GM18858 (cell line): ENCODE measurements around the gene GFPT1.
"Not testable (repeated sequence)": the region's sequence is repeated elsewhere in the genome, so short reads cannot be mapped to it uniquely, and the experiment has no call there.

Experiments used
- ATAC-seq: cut with Tn5 transposase; IDR thresholded peaks from one replicate; pipeline ENCODE4 v1.9.1; 2021; ENCODE audit not compliant: unreplicated experiment

GFPT1 gene

GRCh38 chr2:69386789-69387734 is at the start of gene GFPT1:
GFPT1 (minus strand) TSS chr2:69387227; CDS start chr2:69387071, 156 bp downstream.
- peak; percentile 72 for ATAC-seq

DNA sequence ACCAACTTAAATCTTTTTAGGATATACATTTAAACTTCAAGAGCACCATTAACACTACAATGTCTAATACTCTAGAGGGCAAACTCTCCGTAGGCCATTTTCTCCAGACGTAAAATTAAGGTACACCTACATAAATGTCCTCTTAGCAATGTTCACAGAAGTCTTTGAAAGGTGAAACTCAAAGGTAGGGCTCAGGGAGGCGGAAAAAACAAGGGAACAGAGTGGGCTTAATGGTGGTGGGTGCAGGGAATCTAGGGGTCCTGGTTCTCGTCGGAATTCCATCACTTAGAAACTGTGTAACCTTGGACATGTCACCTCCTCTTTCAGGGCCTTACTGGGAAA is 49.5 kb upstream of the GFPT1 start:
- no peak for ATAC-seq

GRCh38 chr2:69434753-69435152 is 47.7 kb upstream of the GFPT1 start:
- no peak for ATAC-seq

GRCh38 chr2:69429491-69430183 is 42.6 kb upstream of the GFPT1 start:
- ATAC-seq, result no peak

- ATAC-seq, result no peak
These were observed 42.0 kb upstream of the GFPT1 start for GRCh38 chr2:69428981-69429380.

- ATAC-seq, result no peak
These were observed 37.4 kb upstream of the GFPT1 start for GRCh38 chr2:69424419-69424818.

DNA sequence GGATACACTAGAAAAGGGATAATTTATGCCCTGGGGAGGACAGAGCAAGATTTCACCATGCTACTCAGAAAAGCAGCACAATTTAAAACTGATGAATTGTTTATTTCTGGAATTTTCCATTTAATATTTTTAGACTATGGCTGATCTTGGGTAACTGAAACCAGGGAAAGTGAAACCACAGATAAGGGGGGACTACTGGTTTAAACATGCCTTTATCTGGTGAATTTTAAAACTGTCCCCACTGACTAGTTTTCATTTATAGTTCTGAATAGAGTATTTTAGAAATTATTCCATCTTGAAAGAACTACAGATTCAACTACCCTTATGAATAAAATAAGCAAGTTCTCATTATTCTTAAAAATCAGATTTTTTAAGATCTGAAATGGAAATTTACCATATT is 35.2 kb upstream of the GFPT1 start:
- no peak for ATAC-seq

DNA sequence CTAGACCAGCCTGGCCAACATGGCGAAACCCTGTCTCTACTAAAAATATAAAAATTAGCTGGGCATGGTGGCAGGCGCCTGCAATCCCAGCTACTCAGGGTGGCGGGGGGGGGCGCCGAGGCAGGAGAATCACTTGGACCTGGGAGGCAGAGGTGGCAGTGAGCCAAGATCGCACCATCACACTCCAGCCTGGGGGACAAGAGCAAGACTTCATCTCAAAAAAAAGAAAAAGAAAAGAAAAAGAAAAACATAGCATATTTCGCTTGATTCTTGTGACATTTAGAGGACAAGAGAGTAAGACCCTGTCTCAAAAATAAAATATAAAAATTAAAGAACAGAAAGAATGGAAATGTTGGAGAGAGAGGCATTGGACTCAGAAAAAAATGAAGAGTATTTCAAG is 32.1 kb upstream of the GFPT1 start:
- not testable (repeated sequence) for ATAC-seq

- ATAC-seq, result no peak
These were observed 29.1 kb upstream of the GFPT1 start for GRCh38 chr2:69416147-69416546.

- ATAC-seq, result no peak
These were observed 24.1 kb upstream of the GFPT1 start for GRCh38 chr2:69411120-69411519.

- no peak for ATAC-seq
These were observed 18.3 kb upstream of the GFPT1 start for GRCh38 chr2:69405306-69405705.

DNA sequence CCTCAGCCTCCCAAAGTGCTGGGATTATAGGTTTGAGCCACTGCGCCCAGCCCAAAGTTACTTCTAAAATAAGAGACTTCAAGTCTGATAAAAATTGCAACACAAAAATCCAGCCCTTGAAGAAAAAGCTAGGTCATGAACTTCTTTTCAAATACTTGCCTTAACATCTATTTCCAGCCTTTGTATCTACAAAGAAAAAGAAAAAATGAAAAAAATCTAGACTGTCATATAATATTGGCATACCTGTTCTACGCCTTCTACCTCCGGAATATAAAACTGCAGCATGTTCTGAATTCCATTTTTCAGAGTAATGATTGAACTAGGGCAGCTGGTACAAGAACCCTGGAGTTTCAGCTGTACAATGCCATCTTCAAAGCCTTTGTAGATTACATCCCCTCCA is 13.1 kb upstream of the GFPT1 start:
- no peak for ATAC-seq

GRCh38 chr2:69397234-69397633 is 10.2 kb upstream of the GFPT1 start:
- ATAC-seq, result no peak

DNA sequence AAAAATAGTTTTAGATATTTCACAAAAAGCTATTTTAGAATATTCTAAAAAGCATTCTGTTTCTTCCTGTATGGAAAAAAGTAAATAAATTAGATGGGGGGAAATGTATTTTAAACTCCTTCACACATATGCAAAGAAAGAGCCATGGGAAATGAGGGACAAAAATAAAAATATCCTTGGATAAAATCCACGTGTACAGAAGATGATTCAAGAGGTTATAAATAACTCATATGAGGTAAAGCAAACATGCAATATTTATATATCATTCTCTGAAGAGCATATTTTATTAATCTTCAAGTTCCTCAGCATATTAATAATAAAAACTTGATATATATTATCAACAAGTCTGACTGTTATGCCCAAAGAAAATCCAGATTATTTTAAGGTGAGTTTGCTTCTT is 8.8 kb upstream of the GFPT1 start:
- no peak for ATAC-seq

- no peak for ATAC-seq
These were observed 6.9 kb upstream of the GFPT1 start for GRCh38 chr2:69393963-69394362.

GRCh38 chr2:69390471-69390870 is 3.4 kb upstream of the GFPT1 start:
- no peak for ATAC-seq

DNA sequence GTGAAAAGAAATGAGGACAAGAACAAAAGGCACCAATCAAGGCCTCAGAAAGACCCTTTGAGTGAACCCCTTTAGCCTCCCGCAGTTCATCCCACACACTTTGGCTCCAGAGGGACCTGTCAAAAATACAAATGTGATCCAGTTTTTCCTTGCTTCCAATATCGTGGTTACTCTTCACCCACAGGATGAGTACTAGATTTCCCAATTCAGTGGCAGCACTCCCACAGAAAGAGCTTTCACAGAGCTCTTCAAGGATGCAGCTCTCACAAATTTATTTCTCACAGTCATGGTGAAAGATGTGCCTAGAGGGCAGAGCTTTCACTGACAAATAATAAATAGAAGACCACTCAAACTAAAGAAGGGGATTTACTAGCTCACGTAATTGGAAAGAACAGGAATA is 3.0 kb upstream of the GFPT1 start:
- ATAC-seq, result no peak

- no peak for ATAC-seq
These were observed 2.2 kb upstream of the GFPT1 start for GRCh38 chr2:69389271-69389670.

DNA sequence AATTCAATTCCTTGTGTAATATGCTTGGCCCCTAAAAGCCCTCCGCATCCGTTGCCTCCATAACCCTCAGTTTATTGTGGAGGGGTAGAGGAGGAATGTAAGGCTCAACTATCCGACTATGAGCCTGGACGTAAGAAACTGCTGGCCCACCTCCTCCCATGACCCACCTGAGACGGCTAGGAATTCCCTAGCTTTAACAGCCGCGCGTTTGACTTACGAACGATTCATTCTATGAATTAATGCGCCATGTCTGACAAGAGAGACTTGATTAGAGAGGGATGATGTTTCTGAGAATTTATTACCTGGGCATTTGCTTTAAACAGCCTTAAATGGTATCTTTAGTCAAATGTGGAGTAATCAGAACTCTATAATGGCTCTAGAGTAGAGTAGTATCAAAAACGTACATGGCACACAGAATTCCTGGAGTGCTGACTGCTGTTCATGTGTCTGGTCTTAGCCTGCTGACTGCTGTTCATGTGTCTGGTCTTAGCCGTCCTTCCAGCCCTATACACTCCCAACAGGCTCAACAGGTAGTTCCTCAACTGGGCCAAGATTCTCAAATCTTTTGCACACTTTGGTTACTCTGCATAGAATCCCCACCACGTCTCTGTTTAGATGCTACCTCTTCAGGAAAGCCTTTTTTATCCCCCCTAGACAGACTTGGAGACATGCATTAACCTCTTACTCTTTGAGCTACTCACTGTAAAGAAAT is 899 bp upstream of the GFPT1 start:
- no peak for ATAC-seq

GRCh38 chr2:69386360-69386759 is 667 bp downstream of the GFPT1 start:
- no peak for ATAC-seq

DNA sequence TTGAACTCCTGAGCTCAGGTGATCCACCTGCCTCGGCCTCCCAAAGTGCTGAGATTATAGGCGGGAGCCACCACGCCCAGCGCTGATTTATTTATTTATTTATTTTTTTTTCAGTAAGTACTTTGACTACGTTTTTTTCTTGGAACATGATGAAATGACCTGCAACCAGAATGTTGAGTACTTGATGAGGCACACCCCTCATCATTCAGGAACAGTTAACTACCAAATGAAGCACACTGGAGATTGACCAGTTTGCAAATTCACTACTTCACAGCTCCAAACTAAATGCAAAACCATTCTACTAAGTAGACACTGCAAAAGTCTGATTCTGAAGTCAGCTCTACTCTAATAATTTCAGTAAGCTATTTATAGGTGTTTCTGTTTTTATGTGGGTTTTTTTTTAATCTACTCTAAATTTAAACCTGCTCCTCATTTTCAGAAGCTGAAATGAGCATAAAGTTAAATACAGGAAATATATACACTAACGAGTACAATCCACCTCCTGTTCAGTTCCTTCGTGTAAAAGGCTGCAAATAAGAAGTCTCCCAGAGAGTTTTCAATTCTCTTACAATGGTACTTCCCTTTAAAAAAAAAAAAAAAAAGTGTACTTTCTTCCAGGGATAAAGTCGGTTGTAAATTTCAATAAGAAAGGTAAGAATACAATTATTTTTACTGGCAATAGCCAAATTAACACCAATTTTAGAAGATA is 1.4 kb downstream of the GFPT1 start:
- ATAC-seq, result no peak
